ENCODE results near the gene P3H1.

P3H1 gene

GRCh38 chr1:42746436-42747105 is 20.3 kb downstream of the P3H1 start:
- DNase-seq (ENCODE audit: low read depth), result no peak
- no peak overlapping the region for H3K4me3 ChIP-seq (ENCODE audit: low read depth, low read length)
- TF ChIP-seq POLR2A (IDR thresholded peaks at IDR 0.05; ENCODE audit: extremely low read depth, insufficient read length), result no peak
- TF ChIP-seq MAX (IDR thresholded peaks at IDR 0.05; ENCODE audit: low read depth, low read length), result no peak
- no peak for TF ChIP-seq CTCF (IDR thresholded peaks at IDR 0.05; ENCODE audit: low read depth, low read length)

GRCh38 chr1:42745851-42746250 is 21.0 kb downstream of the P3H1 start:
- no peak for DNase-seq (ENCODE audit: low read depth)
- H3K4me3 ChIP-seq (ENCODE audit: low read depth, low read length), result no peak overlapping the region
- TF ChIP-seq POLR2A (IDR thresholded peaks at IDR 0.05; ENCODE audit: extremely low read depth, insufficient read length) (no peak), CTCF (IDR thresholded peaks at IDR 0.05; ENCODE audit: low read depth, low read length) (no peak)

- TF ChIP-seq MYC (IDR thresholded peaks at IDR 0.05; ENCODE audit: low read depth, low read length), result no peak
- TF ChIP-seq CTCF (IDR thresholded peaks at IDR 0.05; ENCODE audit: low read depth, low read length), result no peak
- no peak for TF ChIP-seq POLR2A (IDR thresholded peaks at IDR 0.05; ENCODE audit: extremely low read depth, insufficient read length)
- no peak for TF ChIP-seq MAX (IDR thresholded peaks at IDR 0.05; ENCODE audit: low read depth, low read length)
- no peak overlapping the region for H3K4me3 ChIP-seq (ENCODE audit: low read depth, low read length)
- no peak for DNase-seq (ENCODE audit: low read depth)
These were observed 22.7 kb downstream of the P3H1 start for GRCh38 chr1:42744148-42744413.

- TF ChIP-seq CTCF (IDR thresholded peaks at IDR 0.05; ENCODE audit: low read depth, low read length) (no peak), POLR2A (IDR thresholded peaks at IDR 0.05; ENCODE audit: extremely low read depth, insufficient read length) (no peak), MAX (IDR thresholded peaks at IDR 0.05; ENCODE audit: low read depth, low read length) (no peak), MYC (IDR thresholded peaks at IDR 0.05; ENCODE audit: low read depth, low read length) (no peak)
- no peak overlapping the region for H3K4me3 ChIP-seq (ENCODE audit: low read depth, low read length)
- DNase-seq (ENCODE audit: low read depth), result no peak
These were observed 23.3 kb downstream of the P3H1 start for GRCh38 chr1:42743317-42744147.

- TF ChIP-seq MAX (IDR thresholded peaks at IDR 0.05; ENCODE audit: low read depth, low read length), result no peak
- no peak for TF ChIP-seq POLR2A (IDR thresholded peaks at IDR 0.05; ENCODE audit: extremely low read depth, insufficient read length)
- TF ChIP-seq MYC (IDR thresholded peaks at IDR 0.05; ENCODE audit: low read depth, low read length), result no peak
- no peak for TF ChIP-seq CTCF (IDR thresholded peaks at IDR 0.05; ENCODE audit: low read depth, low read length)
- no peak overlapping the region for H3K4me3 ChIP-seq (ENCODE audit: low read depth, low read length)
- DNase-seq (ENCODE audit: low read depth), result no peak
These were observed 24.1 kb downstream of the P3H1 start for GRCh38 chr1:42742617-42743316.

Data from NB4 (cell line).